HG02973 (cell line): ENCODE results near the gene MAP6D1.

ENCODE experiments used
- ATAC-seq: cut with Tn5 transposase; IDR thresholded peaks from one replicate; pipeline ENCODE4 v1.9.1; 2021; ENCODE audit warnings: moderate library complexity; ENCODE audit not compliant: unreplicated experiment

Gene MAP6D1

DNA sequence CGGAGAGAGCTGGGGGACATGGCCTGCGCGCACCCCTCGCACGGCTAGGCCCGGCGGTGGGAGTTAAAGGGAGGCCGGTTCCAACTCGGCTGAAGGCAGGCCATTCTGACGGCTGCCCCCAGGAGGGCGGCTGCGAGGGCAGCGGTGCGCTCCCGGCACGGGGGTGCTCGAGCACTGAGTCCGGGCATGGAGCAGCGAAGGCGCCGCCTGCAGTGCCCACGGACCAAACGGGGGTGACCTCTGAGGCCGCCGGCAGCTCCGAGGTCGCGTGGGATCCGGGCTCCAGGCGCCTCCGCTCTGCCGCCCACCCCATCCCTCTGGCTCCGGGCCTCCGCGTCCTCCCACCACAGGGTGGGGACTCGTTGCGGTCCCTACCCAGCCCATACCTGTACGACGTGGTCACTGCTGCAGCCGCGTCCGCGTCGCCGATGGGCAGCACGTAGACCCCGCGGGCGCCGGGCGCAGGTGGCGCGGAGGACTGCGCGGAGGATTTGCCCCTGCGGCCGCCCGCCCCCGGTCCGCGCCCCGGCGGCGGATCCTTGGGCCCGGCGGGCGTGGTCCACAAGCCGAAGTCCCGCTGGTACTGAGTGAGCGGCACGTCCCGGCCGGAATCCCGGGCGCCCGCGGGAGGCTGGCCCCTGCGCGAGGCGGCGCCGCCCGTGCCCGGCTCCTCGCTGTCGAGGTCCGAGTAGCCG is 469 bp downstream of the MAP6D1 start:
- no peak for ATAC-seq

DNA sequence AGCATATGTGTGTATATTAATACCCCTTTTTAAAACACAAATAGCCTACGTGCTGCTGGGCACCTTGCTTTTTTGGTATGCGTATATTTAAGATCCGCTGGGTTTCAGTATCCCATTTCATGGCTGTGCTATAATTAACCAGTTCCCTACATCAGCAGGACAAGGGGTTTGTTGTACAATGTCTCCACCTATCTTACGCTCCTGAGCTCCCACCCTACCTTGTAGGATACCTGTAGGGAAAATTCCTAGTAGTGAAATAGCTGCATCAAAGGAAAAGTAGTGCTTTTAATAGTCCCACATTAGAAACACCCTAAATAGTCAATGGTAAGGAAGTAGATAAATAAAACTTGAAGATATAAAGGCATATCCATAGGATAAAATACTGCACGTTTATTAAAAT is 1.4 kb downstream of the MAP6D1 start:
- no peak for ATAC-seq

DNA sequence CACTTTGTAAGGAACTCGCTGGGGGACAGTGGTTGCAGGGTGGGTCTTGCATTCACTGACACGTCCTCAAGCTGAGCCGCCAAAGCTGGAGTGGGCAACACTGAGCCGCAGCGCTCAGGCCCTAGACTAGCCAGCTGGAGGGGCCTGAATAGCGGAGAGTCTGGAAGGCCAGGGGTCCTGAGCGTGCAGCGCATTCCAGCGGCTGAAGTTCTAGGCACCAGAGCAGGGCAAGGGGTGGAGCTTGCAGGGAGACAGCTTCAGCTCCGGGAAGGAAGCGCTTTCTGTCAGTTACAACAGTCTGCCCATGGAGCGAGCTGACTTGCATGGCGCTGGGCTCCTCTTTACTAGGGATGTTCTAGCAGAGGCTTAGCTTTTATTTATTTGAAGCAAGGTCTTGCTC is 2.7 kb downstream of the MAP6D1 start:
- no peak for ATAC-seq

DNA sequence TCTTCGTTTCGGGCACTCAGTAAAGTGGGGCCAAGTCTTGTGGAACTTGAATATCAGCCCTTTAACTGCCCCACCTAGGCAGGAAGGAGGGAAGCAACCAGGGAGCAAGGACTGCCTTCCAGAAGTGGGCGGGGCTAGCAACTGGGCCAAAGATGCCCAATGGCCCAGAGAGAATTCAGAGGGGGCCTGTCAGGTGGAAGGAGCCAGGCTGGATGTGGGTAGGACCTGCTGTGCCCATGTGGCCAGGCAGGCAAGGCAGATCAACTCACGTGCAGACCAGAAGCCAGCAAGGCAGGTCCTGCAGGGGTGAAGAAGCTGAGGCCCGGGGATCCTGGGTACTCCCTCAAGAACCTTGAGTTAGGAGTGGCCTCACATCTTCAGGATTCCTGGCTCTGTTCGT is 5.5 kb downstream of the MAP6D1 start:
- ATAC-seq: no peak

DNA sequence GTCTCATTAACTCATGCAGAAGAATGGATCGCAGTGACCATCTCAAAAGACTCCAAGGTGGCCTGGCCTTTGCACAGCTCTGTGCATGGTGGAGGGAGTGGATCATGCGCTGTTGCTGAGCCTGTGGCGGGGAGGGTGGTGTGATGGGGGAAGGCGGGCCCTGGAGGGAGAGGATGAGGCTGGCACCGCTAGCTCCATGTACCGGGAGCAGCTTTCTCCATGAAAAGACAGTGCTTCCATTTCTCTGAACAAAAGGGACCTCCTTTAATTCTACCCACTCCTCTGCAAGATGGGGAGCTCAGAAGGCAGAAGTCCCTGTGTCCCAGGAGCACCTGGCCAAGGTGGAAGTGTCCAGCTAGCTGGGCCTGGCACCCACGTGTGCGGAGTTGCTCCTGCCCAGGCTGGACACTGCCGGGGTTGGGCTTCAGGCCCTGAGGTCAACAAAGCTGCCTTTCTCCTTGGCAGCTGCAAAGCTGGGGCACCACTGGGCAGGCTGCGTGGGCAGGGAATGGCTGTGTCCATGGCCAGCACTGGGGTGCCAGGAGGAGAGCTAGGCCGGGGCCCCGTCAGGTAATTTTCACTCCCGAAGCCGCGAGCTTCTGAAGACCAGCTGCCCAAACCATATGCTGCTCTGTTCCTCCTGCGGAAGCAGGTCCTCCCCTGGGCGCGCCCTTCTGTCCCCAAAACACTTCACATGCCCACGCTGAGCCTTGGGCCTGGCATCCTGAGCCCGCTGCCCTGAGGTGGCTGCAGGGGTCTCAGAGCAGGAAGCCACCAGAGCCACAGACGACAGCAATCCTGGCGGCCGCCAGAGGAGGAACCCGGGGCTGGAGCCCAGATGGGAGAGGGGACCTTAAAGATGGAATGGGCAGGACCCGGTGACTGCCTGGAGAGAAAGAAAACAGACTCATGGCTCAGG is 6.4 kb downstream of the MAP6D1 start:
- ATAC-seq: no peak

DNA sequence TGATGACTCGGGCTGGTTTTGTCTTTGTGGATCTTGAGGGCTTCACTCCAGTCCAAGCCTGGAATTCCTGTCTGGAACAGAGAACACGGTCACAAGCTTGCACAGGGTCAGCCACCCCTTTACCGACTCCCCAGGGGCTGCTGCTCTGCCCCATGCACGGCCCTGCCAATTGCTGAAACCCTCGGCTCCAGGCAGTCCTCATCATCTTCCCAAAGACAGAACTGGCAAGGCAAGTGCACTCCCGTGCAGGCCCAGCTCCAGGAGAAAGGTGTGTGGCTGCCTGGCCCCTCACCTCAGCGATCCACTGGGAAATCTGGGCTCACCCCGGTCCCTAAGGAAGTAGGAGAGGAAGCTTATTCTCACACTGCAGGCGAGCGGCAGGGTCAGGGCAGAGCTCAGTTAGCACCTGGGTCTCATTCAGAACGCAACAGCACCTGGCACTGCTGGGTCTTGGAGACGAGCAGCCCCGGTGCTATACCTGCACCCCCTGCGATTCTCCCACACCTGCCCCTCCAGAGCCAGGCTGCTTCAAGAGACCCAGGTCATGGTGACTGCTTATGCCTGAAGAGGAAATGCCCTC is 7.2 kb downstream of the MAP6D1 start:
- no peak for ATAC-seq

DNA sequence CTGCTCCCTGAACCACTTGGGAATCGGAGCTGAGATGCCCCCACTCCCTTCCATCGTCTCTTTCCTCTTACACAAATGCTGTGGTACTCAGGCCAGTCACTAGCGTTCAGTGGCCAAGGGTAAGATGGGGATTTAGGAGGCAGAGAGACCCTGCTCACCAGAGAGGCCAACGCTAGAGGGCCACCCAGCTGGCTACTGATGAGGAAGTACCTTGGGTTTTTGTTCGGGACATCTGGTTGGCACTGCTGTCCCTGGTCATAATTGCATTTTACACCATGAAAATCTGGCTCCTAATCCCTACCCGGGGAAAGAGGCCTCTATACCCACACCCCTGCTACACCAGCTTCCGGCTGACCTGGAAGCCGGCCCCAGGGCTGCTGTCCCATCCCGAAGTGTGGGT is 7.7 kb downstream of the MAP6D1 start:
- ATAC-seq: no peak

DNA sequence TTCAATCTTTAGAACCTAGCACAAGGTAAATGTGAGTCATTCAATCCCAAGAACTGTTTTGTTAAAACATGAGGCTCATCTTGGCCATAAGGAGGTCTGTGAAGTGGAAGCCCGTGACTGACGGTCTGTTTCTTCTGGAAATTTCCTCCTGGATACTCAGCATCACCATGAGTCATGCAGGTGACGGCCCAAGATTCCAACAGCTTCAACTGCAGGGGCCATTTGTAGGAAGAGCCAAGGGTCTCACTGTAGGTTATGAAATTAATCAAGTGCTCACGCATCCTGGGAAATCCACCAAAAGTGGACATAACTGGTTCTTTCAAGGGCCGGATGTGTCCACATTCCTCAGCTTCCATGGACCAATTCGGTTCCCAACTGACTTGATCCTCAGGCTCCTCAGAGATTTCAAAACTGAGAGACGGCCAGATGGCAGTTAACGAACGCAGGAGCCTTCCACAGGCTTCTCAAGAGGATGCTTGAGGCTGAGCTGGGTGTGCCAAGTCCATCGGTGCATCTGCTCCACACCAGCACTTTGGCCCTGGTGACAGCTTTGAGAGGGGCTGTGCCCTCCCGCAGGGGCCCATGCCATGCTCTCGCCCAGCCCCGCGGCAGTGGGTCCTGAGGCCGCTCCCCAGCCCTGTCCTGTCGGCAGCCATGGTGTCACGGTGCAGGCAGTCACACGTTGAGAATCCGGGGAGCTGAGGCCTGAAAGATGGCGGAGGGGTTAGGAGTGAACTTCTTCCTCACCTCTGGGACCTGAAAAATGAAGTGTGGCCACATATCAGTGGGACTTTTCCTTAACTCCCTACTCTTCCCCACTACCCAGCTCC is 8.5 kb downstream of the MAP6D1 start:
- no peak for ATAC-seq

DNA sequence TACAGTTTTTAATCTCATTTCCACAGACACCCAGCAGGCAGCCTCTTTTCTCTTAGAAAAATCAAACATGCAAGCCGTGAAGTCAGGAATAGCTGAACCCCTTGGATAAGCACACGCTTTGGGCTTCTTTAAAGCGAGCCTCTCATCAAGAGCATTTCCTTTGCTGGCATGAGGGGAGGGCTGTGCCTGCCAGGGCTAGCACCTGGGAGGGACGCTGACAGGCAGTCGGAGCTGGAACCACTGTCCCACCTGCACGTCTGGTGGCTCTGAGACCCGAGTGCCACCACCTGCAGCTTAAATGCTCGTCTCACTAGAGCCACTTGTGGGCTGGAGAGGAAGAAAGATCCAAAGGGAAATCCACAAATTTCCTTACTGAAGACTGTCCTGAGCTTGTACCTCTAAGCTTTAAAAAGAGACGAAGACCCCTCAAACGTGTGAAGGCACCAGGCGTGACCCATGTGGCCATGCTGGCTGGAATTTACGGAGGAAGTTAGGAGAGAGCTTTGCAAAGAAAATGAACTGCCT is 9.4 kb downstream of the MAP6D1 start:
- no peak for ATAC-seq

DNA sequence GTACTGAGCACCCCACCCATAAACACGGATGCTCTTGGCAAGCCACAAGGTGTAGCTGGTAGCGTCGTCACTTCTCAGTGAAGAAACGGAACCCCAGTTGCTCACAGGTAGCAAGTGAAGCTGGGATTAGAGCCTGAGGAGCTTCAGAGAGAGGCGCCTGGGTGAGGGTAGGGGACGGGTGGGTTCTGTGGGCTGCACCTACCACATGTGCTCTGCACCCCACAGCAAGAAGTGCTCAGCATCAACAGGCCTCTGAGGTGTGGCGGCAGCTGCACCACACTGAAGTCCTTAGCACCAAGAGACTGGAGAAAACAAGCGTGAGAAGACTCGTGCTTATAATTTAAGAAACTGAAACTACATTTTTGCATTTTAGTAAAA is 9.8 kb downstream of the MAP6D1 start:
- ATAC-seq: no peak

DNA sequence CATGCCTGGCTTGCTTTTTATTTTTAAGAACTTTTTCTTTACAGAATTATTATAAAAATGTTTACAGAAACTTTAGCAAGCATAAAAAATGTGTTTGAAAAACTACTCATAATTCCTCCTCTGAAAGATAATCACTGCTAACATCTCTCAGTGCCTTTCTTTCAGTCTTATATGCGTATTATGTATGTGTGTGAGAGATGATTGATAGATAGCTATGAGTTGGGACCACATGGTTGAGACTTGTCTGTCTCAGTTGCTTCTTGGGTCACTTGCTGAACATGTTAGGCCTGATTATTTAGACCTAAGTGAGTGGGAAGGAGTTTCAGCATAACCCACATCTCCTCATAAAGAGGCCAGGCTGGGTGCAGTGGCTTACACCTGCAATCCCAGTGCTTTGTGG is 11.1 kb downstream of the MAP6D1 start:
- ATAC-seq: no peak

DNA sequence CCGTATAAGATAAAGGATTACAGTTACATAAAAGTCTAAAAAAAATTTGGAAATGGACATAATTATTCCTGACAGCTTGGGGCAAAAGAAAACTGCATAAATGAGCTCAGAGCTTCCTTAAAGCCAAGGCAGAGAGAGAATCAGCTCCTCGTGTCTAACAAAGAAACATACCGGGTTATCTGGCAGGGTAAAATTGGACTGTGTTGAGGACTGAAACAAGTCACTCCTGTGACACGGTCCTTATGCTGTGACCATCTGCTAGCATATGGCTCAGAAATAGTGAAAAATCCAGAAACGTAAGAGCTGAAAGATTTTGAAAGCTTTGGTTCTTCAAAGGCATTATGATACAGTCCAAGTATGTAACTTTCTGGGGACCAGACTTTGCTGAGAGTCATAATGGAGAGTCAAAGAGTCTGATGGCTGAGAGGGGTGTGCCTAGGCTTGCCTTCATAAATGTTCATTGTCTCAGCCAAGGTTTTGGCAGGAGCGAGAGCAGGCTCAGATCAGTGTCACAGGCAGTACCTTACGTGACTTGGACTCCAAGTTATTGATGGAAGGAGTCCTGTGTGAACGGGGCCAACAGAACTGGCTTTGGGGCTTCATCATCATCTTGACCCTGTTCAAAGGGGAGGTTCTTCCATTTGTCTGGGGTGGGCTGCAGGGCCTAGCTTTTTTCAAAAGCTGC is 12.5 kb downstream of the MAP6D1 start:
- ATAC-seq: no peak

DNA sequence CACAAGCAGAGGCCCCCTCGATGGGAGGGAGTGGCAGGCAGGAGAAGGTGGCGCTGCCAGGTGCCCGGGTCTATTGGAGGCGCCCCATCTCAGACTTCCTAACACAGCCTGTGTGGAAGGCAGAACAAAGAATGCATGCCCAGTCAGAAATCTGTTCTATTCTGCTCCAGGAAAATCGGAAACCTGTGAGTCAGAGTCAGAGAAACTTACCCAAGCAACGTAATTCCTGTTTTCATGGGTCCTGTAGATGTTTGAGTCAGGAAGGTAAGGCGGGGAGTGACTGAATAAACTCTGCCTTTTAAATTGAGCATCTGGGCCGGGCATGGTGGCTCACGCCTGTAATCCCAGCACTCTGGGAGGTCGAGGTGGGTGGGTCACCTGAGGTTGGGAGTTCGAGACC is 13.7 kb downstream of the MAP6D1 start:
- ATAC-seq: no peak

DNA sequence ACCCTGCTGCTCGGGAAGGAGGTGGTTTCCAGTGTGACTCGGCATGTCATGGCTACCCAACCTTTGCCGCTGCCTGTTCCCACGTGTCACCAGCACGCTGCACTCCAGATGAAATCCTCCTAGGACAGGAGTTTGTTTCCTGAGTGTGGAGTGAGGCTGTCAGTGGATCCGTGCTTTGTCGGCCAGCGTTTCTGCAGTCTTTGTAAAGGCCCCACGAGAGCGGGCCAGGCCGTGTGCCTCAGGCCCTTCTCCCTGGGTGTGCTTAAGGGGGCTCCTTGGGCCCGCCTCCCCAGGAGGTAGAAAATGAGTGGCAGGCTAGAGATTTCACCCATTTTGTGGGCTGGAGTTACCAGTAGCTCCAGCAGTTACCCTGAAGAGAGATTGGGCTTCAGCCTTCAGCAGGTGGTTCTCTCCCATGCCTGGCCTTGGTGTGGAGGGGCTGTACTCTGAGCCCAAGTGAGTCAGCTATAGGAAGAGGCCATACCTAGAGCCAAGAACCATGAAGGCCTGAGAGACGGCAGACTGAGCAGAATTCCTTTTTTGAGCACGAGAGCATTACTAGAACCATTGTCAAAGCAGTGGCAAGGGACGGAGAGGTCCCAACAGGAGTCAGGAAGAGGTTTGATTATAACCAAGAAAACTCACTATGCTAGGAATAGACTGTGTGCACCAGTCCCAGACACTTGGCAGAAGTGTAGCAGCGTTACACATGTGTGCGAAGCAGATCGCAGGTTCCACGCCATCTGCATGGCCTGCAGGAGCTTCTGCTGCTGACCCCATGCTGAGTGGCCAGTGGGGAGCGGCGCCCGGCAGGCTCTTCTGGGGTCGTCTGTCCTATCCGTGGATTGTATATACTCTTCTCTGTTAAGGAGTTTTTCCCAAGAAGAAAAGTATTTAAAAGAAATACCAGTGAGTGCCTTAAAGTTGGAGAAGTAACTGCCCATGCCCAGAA is 14.5 kb downstream of the MAP6D1 start:
- no peak for ATAC-seq

DNA sequence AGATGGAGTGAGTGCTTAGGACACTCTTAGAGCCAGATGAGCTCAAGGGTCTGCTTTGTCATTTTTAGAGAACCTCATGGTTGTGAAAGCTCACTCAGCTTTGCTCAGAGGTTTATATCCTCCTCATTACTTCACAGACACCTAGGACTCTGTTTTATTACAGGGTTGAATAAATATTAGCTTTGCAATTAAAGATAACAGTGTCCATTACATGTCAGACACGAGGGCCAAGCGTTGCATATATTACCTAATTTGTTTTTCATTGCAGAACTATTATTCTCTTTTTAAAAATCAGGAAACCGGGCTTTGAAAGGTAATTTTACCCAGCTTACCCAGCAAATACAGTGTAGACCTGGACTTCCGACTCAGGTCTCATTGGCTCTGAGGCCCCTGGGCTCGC is 16.1 kb downstream of the MAP6D1 start:
- no peak for ATAC-seq

DNA sequence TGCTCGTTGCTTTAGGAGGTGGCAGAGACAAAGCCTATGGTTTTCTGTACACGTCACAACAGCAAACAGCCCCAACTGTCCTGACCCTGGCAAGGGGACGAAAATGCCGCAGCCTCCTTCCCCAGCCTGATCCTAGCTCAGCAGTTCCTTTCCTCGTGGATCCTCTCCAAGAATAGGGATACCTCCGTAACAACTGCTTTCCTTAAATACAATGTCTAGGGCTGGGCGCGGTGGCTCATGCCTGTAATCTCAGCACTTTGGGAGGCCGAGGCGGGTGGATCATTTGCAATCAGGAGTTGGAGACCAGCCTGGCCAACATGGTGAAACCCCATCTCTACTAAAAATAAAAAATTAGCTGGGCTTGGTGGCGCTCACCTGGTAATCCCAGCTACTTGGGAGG is 17.0 kb downstream of the MAP6D1 start:
- ATAC-seq: no peak

DNA sequence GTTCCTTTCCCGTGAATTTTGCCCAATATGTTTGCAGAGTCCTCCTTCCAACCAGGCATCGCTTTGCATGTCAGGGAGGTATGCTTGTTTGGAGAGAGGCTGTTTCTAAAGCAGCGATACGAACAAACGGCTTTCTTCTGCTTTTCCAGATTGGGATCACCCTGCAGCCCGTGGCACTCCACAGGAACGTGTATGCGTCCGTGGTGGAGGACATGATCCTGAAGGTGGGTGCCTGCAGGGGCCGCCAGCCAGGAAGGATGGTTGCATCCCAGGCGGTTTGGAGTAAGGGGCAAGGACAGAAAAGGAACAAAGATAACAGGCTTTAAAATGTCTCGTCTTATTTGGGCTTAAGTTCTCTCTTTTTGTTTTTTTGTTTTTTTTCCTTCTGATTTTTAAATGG is 17.5 kb downstream of the MAP6D1 start:
- ATAC-seq: no peak

DNA sequence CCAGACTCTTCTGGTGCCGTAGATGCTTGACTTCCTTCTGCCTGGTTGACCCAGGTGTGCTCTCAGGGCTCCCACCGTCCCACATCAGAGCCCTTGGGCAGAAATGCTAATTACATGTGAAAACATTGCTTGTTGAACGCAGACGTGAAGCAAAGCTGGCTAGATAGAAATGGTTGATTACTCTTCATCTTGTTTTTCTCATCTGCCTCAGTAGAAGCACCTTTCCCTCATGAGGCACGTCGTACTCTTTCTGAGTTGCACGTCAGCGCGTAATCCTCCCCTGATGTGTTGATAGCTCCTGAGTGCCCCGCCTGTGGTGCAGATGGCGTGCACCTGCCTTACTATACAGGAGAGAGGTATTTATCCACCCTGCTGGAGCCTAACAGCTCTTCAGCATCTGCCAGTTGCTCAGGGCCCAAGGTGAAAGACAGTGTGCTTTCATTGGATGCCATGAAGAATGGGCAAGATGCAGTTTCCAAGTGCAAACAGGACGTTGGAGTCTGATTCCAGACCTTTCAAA is 18.1 kb downstream of the MAP6D1 start:
- no peak for ATAC-seq

DNA sequence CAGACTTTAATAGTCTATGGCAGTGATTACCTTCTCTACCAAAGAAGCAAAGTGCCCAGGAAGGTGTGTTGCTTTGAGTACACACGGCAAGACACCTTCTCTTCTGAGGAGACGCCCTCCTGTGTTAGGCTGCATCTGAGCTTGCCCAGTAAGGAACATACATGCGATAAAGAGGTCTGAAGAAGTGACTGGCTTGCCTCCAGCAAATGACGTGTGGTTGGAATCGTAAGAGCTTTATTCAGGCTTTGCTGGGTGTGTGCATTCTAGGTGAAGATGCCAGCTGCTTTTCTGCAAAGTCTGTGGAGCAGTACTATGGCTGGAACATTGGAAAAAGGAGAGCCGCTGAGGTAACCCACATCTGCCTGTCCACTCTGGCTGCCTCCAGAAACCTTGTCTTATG is 22.4 kb downstream of the MAP6D1 start:
- no peak for ATAC-seq
